GM19452 (cell line): ENCODE results near the gene EPN2.

Experiments used
- ATAC-seq: cut with Tn5 transposase; IDR thresholded peaks from one replicate; pipeline ENCODE4 v1.9.1; 2021; ENCODE audit not compliant: unreplicated experiment

Gene EPN2

GRCh38 chr17:19327031-19327783 is 90.0 kb downstream of the EPN2 start:
- ATAC-seq: no peak

GRCh38 chr17:19328441-19329061 is 91.4 kb downstream of the EPN2 start:
- ATAC-seq: no peak

DNA sequence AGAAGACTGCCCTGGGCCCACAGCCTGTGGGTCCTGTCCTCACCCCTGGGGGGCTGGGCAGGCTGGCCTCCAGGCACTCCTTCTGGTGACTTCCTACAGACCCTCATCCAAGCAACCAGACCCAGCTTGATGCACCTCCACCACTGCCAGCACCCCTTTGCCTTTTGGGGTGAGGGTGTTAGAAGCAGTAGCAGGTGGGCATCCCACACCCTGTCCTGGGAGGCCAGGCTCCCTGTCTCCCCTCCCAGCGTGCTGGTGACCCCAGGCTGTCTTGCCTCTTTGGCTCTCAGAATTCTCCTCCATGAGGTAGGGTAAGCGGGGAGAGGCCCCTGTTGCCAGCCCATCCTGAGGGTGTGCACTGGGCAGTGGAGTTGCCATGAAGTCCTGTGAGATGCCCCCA is 92.0 kb downstream of the EPN2 start:
- ATAC-seq: no peak

- ATAC-seq: no peak
Observed at GRCh38 chr17:19329839-19330238, 92.7 kb downstream of the EPN2 start.

GRCh38 chr17:19330271-19330670 is 93.1 kb downstream of the EPN2 start:
- ATAC-seq: no peak

- ATAC-seq: no peak
Observed at GRCh38 chr17:19331134-19331533, 94.0 kb downstream of the EPN2 start.

DNA sequence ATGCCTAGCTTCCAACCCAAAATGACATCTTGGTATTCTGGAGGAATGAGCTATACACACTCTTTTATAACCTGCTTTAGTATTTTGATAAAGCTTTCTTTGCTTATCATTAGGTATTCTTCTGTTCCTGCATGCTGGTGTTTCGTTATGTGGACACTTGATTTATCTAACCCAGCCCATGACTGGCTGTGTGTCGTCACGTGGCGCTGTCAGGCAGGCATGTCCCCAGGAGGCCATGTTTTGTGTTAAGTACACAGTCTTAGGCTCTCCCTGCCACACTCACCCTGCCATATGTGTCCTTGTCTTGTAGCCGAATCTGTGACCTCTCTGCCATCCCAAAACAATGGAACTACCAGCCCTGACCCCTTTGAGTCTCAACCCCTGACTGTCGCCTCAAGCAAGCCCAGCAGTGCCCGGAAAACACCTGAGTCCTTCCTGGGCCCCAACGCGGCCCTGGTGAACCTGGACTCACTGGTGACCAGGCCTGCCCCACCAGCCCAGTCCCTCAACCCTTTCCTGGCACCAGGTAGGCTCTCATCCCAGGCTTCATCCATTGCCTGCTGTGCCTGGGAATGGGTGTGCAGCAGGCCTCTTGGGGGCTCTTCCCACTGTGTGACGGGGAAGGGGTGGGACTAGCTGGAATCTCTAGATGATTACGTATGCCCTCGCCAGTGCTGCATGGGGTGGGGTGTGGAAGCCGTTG is 94.5 kb downstream of the EPN2 start:
- no peak for ATAC-seq

GRCh38 chr17:19332371-19333131 is 95.4 kb downstream of the EPN2 start:
- no peak for ATAC-seq

- no peak for ATAC-seq
Observed at GRCh38 chr17:19333132-19333440, 95.9 kb downstream of the EPN2 start.

- ATAC-seq: no peak
Observed at GRCh38 chr17:19333736-19334290, 96.6 kb downstream of the EPN2 start.

GRCh38 chr17:19334331-19334730 is 97.2 kb downstream of the EPN2 start:
- no peak for ATAC-seq

DNA sequence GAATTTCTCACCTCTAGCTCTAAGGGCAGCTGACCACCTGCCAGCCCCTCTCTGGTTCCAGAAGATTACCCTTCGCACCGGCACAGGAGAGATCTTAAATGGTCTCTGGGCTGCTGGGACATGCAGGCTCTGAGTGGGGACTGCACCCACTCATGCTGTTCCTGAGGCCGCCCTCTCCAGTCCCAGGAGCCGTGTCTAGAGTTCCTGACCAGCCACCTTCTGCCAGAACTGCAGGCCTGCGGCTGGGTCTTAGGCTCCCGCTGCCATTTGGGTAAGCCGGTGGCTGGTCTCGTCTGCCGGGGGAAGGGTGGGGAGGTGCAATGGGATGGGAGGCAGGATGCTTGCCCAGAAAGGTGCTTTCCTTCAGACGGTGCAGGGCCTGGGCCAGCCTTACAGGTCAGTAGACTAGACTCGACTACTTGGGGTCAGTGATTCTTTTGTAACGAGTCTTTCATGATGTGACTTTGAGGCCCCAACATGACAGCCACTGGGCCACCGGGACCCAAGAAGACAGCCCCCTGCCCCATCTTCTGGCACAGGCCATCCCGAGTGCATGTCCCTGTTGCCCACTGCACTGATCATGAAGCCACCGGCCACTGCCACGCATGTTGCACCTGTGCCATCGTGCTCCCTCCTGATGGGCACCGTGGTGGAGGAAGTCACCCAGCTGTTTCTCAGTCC is 98.9 kb downstream of the EPN2 start:
- ATAC-seq: no peak

GRCh38 chr17:19336938-19337711 is 100.0 kb downstream of the EPN2 start:
- ATAC-seq: no peak

GRCh38 chr17:19337712-19338023 is 100.5 kb downstream of the EPN2 start:
- ATAC-seq: no peak

- no peak for ATAC-seq
Observed at GRCh38 chr17:19338031-19338990, 101.1 kb downstream of the EPN2 start.

- no peak for ATAC-seq
Observed at GRCh38 chr17:19339341-19339815, 102.2 kb downstream of the EPN2 start.

DNA sequence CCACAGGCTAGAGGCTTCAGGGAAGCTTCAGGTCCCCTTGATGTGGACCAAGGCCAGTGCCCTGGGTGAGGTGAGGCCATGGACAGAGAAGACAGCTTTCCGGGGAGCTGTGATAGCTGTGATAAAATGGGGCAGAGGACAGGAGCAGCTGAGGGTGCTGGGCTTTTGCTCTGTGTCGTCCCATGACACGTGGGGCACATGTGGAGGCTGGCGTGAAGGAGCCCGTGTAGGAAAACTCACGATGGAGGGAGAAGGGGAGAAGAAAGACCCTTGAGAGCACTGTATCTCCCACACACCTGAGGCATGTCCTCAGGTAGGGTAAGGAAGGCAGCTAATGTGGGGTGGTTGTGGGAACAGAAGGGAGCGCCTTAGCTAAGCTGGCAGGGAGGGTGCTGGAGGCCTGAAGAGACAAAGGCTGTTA is 104.1 kb downstream of the EPN2 start:
- ATAC-seq: no peak

DNA sequence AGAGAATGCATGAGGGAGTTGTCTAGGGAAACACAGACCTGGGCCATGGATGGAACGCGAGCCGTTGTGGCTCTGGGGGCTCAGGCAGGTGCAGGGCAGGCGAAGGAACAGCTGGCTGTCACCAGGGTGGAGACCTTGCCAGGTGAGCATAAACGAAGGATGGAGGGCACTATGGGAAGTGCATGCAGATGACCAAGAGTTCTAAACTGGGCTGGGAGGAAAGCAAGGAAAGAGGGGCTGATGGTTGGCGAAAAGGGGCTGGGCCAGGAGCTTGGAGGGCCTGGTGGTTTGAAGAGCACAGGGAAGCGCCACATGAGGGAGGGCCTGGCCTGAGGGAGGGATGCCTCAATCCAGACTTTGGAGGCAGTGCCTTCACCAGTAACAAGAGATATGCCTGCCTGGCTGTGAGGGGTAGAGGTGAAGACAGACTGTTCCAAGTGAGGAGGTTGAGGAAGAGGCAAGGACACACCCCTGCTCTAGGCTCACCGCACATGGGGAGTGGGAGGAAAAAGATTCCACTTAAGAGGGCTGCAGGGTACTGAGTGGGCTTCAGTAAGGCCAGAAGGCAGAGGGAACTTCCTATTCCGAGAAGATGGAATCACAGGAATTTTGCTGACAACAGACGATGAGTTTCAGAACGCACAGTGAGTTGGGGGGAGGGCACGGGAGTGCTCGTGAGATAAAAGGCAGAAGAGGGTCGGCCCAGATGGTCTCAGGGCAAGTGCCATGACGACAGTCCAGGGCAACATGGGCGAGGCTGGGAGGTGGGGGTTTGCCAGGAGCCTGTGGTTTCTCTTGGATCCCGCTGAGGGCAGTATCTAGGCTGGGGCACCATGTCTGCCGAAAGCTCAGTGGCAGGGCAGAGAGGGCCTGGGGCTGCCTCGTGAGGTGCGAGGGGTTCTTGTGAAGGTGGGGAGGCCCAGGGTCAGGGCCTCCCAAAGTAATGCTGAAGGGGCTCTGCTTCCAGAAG is 104.8 kb downstream of the EPN2 start:
- no peak for ATAC-seq
